Measurements from ENCODE around the gene PRR12. TPM values are rescaled to one million over a fixed set of nuclear protein-coding genes. Genes with fewer than 3 reads are reported as not detected.

Gene PRR12
- total RNA-seq, 2 experiments from 2014 or later, result 33.0 to 36.2 TPM

DNA sequence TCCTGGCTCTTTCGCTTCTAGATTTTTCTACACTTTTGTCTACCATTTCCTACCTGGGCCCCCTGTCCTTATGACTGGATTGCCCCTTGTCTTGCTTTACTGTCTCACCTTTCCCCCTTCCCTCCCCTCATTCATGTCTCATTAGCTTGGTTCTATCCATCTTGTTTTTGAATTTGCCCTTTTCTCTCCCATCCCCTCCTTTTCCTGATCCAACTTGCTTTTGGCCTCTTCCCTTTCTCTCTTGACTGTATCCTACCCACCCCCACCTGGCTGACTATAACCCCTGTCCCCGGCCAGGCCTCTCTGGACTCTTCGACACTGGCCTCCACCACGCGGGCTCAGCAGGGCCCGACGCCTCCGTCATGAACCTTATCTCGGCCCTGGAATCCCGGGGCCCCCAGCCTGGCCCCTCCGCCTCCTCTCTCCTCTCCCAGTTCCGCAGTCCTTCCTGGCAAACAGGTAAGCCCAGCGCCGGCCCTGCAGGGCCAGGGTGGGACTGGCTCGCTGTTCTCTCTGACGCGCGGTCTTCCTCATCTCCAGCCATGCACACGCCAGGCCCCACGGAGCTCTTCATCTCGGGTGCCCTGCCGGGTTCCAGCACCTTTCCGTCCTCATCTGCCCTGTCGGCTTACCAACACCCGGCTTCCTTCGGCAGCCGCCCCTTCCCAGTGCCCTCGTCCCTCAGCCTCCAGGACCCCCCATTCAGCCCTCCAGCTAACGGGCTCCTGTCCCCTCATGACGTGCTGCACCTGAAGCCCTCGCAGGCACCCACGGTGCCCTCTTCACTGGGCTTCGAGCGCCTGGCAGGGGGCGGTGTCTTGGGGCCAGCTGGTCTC, 3.4 kb downstream of the PRR12 start:
- H3K4me3 Mint-ChIP-seq, result peak overlapping the region; percentile 79
- H3K4me1 Mint-ChIP-seq, result peaks cover 31% of the 10 kb centered on the region
- H3K27ac Mint-ChIP-seq, result peak overlapping the region; percentile 81
- H3K36me3 Mint-ChIP-seq (ENCODE audit: low read depth), result peaks cover 20% of the 10 kb centered on the region
- H3K27me3 Mint-ChIP-seq, result peaks cover 3% of the 10 kb centered on the region
- ChIA-PET POLR2A (interaction anchor here (0.6 to 3.9 kb wide), 6 partner anchors 8 to 64 kb away, joined by 3 to 24 read pairs (median 4); partner anchors contain the start of genes NOSIP and PRRG2), CTCF (interaction anchor here (1.2 to 1.7 kb wide), 3 partner anchors 15 to 81 kb away, joined by 3 read pairs; partner anchors contain the start of gene RCN3)
- no peak for DNase-seq
- no peaks in the 10 kb centered on the region for H3K9me3 Mint-ChIP-seq

DNA sequence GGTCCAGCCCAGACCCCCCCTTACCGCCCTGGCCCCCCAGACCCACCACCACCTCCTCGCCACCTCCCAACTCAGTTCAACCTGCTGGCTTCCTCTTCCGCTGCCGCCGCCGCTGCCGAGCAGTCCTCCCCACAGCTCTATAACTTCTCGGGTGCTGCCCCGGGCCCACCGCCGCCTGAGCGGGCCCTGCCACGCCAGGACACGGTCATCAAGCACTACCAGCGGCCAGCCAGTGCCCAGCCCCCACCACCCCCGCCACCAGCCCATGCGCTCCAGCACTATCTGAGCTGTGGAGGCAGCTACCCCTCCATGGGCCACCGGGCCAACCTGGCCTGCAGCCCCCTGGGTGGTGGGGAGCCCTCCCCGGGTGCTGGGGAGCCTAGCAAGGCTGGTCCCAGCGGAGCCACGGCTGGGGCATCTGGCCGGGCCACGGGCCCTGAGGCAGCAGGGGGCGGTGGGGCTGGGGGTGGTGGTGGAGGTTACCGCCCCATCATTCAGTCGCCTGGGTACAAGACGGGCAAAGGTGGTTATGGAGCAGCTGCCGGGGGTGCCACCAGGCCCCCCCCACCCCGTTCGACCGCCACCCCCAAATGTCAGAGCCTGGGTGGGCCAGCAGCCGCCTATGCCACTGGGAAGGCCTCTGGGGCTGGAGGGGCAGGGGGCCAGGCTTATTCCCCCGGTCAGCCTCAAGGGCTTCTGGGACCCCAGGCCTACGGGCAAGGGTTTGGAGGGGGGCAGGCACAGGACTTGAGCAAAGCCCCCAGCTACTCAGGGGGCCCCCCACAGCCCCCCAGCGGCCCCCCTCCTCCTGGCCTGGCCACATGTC, 4.2 kb downstream of the PRR12 start:
- Mint-ChIP-seq H3K27me3 (no peaks in the 10 kb centered on the region), H3K4me1 (peaks cover 24% of the 10 kb centered on the region), H3K9me3 (no peaks in the 10 kb centered on the region), H3K27ac (no peak overlapping the region), H3K36me3 (ENCODE audit: low read depth) (peaks cover 25% of the 10 kb centered on the region), H3K4me3 (no peak overlapping the region)
- ChIA-PET CTCF (no interaction called here), POLR2A (interaction anchor here (1.2 to 3.9 kb wide), 2 partner anchors 15 to 63 kb away, joined by 3 to 24 read pairs; partner anchors contain the start of genes NOSIP and PRRG2)
- no peak for DNase-seq

DNA sequence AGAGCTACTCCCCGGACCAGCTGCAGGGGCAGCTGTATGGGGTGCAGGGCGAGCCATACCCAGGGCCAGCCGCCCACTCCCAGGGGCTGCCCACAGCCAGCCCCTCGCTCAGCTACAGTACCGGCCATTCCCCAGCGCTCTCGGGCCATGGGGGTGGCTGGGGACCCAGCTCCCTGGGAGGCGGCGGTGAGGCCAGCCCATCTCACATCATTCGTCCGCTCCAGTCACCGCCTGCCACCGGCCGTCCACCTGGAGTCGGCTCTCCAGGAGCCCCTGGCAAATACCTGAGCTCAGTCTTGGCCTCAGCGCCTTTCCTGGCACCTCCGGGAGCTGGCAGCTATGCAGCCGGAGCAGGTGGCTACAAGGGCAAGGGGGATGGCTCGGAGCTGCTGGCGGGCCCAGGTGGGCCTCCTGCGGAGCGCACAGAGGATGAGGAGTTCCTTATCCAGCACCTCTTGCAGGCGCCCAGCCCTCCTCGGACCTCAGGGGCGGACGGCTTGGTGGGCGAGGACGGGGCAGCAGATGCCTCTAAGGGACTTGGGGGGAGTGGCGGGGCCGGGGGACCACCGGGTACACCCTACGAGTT, 4.9 kb downstream of the PRR12 start:
- no peaks in the 10 kb centered on the region for H3K27me3 Mint-ChIP-seq
- no peak overlapping the region for H3K27ac Mint-ChIP-seq
- ChIA-PET POLR2A (no interaction called here), CTCF (interaction anchor here (0.6 kb wide), 1 partner anchor 13 kb away, joined by 4 read pairs; no protein-coding TSS in a partner anchor)
- peaks cover 24% of the 10 kb centered on the region for H3K4me1 Mint-ChIP-seq
- DNase-seq, result no peak
- no peak overlapping the region for H3K4me3 Mint-ChIP-seq
- H3K9me3 Mint-ChIP-seq, result no peaks in the 10 kb centered on the region
- peaks cover 29% of the 10 kb centered on the region for H3K36me3 Mint-ChIP-seq (ENCODE audit: low read depth)

DNA sequence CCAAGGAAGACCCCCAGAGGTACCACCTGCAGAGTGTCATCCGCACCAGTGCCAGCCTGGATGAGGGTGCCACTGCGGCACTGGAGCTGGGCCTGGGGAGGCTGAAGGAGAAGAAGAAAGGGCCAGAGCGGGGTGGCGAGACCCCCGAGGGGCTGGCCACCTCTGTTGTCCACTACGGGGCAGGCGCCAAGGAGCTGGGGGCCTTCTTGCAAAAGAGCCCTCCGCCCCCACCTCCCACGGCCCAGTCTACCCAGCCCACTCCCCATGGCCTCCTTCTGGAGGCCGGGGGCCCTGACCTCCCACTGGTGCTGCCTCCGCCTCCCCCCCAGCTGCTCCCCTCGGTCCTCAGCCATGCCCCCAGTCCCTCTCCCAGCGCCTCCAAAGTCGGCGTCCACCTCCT, 5.4 kb downstream of the PRR12 start:
- peaks cover 32% of the 10 kb centered on the region for H3K36me3 Mint-ChIP-seq (ENCODE audit: low read depth)
- no peak for DNase-seq
- H3K27ac Mint-ChIP-seq, result no peak overlapping the region
- CTCF ChIA-PET, result interaction anchor here (0.6 kb wide), 1 partner anchor 13 kb away, joined by 4 read pairs; no protein-coding TSS in a partner anchor
- no peak overlapping the region for H3K4me3 Mint-ChIP-seq
- no peaks in the 10 kb centered on the region for H3K9me3 Mint-ChIP-seq
- H3K4me1 Mint-ChIP-seq, result peaks cover 24% of the 10 kb centered on the region
- POLR2A ChIA-PET, result no interaction called here
- no peaks in the 10 kb centered on the region for H3K27me3 Mint-ChIP-seq

DNA sequence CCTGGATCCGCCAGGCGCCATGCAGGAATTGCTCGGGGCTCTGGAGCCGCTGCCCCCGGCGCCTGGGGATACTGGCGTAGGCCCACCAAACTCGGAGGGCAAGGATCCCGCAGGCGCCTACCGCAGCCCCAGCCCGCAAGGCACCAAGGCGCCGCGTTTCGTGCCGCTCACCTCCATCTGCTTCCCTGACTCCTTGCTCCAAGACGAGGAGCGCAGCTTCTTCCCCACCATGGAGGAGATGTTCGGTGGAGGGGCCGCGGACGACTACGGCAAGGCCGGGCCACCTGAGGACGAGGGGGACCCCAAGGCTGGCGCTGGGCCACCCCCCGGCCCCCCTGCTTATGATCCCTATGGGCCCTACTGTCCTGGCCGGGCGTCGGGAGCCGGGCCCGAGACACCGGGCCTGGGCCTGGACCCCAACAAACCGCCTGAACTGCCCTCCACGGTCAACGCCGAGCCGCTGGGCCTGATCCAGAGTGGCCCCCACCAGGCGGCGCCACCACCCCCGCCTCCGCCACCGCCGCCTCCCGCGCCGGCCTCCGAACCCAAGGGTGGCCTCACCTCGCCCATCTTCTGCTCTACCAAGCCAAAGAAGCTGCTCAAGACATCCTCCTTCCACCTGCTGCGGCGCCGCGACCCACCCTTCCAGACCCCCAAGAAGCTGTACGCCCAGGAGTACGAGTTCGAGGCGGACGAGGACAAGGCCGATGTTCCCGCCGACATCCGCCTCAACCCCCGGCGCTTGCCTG, 6.1 kb downstream of the PRR12 start:
- Mint-ChIP-seq H3K27me3 (no peaks in the 10 kb centered on the region), H3K4me1 (peaks cover 24% of the 10 kb centered on the region), H3K36me3 (ENCODE audit: low read depth) (peaks cover 37% of the 10 kb centered on the region), H3K4me3 (no peak overlapping the region), H3K9me3 (no peaks in the 10 kb centered on the region), H3K27ac (no peak overlapping the region)
- no peak for DNase-seq
- ChIA-PET POLR2A (no interaction called here), CTCF (no interaction called here)

DNA sequence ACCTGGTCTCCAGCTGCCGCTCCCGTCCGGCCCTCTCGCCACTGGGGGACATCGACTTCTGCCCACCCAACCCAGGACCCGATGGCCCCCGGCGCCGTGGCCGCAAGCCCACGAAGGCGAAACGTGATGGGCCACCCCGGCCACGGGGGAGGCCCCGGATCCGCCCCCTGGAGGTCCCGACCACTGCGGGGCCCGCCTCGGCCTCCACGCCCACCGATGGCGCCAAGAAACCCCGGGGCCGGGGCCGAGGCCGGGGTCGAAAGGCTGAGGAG, 6.7 kb downstream of the PRR12 start:
- ChIA-PET POLR2A (no interaction called here), CTCF (no interaction called here)
- Mint-ChIP-seq H3K27me3 (no peaks in the 10 kb centered on the region), H3K27ac (no peak overlapping the region), H3K36me3 (ENCODE audit: low read depth) (peaks cover 41% of the 10 kb centered on the region), H3K4me1 (peaks cover 19% of the 10 kb centered on the region), H3K9me3 (no peaks in the 10 kb centered on the region), H3K4me3 (no peak overlapping the region)
- no peak for DNase-seq

DNA sequence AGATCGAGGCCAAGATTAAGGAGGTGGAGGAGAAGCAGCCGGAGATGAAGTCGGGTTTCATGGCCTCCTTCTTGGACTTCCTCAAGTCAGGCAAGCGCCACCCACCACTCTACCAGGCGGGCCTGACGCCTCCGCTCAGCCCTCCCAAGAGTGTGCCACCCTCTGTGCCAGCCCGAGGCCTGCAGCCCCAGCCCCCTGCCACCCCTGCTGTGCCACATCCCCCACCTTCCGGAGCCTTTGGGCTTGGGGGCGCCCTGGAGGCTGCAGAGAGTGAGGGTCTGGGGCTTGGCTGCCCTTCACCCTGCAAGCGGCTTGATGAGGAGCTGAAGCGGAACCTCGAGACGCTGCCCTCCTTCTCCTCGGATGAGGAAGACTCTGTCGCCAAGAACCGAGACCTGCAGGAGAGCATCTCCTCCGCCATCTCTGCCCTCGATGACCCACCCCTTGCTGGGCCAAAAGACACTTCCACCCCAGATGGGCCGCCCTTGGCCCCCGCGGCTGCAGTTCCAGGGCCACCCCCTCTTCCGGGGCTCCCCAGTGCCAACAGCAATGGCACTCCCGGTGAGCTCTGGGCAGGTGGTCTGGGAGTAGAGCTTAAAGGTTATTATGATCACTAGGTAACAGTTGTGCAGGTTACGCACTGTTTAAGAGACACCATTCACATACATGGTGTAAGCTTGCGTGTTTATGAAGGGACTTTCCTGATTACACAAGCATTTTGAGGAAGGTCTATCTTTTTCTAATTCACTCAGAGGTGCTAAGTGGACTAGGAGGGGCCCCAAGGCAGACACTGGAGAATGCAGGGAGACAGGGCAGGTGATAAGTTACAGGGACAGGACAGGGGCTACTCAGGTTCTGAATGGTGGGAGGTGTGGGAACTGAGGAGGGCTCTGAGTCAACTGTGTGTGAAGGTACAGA, 8.7 kb downstream of the PRR12 start:
- no peak for DNase-seq
- Mint-ChIP-seq H3K4me3 (no peak overlapping the region), H3K4me1 (peaks cover under 1% of the 10 kb centered on the region), H3K36me3 (ENCODE audit: low read depth) (peaks cover 32% of the 10 kb centered on the region), H3K9me3 (no peaks in the 10 kb centered on the region), H3K27me3 (no peaks in the 10 kb centered on the region), H3K27ac (no peak overlapping the region)
- CTCF ChIA-PET, result interaction anchor here (0.6 kb wide), 1 partner anchor 13 kb away, joined by 4 read pairs; no protein-coding TSS in a partner anchor
- POLR2A ChIA-PET, result interaction anchor here (0.6 kb wide), 1 partner anchor 35 kb away, joined by 3 read pairs; no protein-coding TSS in a partner anchor

DNA sequence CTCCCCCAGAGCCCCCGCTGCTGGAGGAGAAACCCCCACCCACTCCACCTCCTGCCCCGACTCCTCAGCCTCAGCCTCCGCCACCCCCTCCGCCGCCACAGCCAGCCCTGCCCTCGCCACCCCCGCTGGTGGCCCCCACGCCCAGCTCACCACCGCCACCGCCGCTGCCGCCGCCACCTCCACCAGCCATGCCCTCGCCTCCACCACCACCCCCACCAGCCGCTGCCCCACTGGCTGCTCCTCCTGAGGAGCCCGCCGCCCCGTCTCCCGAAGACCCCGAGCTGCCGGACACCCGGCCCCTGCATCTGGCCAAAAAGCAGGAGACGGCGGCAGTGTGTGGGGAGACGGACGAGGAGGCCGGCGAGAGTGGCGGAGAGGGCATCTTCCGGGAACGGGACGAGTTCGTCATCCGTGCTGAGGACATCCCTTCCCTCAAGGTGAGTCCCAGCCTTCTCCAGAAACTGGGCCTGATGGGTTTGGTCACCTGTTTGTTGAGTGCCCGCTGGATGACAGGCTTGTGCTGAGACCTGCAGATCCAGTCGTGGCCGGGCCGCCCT, 10.6 kb downstream of the PRR12 start:
- no peaks in the 10 kb centered on the region for H3K4me1 Mint-ChIP-seq
- ChIA-PET CTCF (no interaction called here), POLR2A (interaction anchor here (1.0 to 1.7 kb wide), 2 partner anchors 8 to 13 kb away, joined by 3 to 4 read pairs; no protein-coding TSS in a partner anchor)
- H3K9me3 Mint-ChIP-seq, result no peaks in the 10 kb centered on the region
- no peak overlapping the region for H3K27ac Mint-ChIP-seq
- H3K36me3 Mint-ChIP-seq (ENCODE audit: low read depth), result peaks cover 34% of the 10 kb centered on the region
- no peaks in the 10 kb centered on the region for H3K27me3 Mint-ChIP-seq
- no peak overlapping the region for H3K4me3 Mint-ChIP-seq
- no peak for DNase-seq

DNA sequence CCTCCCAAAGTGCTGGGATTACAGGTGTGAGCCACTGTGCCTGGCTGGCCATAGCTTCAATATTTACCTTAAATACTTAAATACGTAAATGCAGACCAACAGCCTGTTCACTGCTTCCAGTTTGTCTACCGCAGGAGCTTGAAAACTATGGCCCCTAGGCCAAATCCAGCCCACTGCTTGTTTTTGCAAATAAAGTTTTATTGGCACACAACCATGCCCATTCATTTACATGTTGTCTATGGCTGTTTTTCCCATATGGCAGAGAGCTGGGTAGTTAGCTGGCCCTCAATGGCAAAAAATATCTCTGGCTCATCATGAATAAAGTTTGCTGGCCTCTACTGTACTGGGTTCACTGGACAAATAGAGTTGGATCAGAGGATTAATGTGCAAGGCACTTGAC, 11.8 kb downstream of the PRR12 start:
- Mint-ChIP-seq H3K4me3 (no peak overlapping the region), H3K27me3 (no peaks in the 10 kb centered on the region), H3K9me3 (no peaks in the 10 kb centered on the region), H3K27ac (no peak overlapping the region), H3K4me1 (no peaks in the 10 kb centered on the region), H3K36me3 (ENCODE audit: low read depth) (peaks cover 34% of the 10 kb centered on the region)
- DNase-seq, result no peak
- ChIA-PET POLR2A (interaction anchor here (1.7 kb wide), 1 partner anchor 9 kb away, joined by 4 read pairs; no protein-coding TSS in a partner anchor), CTCF (no interaction called here)

DNA sequence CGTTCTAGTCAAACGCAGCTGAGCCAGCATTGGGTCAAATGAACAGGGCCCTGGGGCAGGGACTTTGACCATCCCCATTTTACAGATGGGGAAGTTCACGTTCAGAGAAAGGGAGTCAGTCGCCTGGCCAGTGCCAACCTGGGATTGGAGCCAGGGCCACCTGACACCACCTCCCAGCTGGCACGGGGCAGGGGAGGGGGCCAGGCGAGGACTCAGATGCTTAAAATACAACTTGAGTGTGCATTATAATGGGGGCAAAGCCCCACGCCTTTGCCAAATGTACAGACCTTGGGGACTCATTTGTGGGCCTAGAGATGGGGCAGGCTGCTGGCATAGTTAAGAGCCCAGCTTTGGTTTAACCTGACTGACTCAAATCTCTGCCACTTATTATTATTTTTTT, 14.6 kb downstream of the PRR12 start:
- H3K27ac Mint-ChIP-seq, result no peak overlapping the region
- H3K9me3 Mint-ChIP-seq, result no peaks in the 10 kb centered on the region
- H3K4me3 Mint-ChIP-seq, result no peak overlapping the region
- no peaks in the 10 kb centered on the region for H3K4me1 Mint-ChIP-seq
- POLR2A ChIA-PET, result interaction anchor here (2.0 kb wide), 1 partner anchor 26 kb away, joined by 4 read pairs; the partner anchor contains the start of gene NOSIP
- H3K27me3 Mint-ChIP-seq, result no peaks in the 10 kb centered on the region
- no peak for DNase-seq
- H3K36me3 Mint-ChIP-seq (ENCODE audit: low read depth), result peaks cover 37% of the 10 kb centered on the region
- CTCF ChIA-PET, result no interaction called here

DNA sequence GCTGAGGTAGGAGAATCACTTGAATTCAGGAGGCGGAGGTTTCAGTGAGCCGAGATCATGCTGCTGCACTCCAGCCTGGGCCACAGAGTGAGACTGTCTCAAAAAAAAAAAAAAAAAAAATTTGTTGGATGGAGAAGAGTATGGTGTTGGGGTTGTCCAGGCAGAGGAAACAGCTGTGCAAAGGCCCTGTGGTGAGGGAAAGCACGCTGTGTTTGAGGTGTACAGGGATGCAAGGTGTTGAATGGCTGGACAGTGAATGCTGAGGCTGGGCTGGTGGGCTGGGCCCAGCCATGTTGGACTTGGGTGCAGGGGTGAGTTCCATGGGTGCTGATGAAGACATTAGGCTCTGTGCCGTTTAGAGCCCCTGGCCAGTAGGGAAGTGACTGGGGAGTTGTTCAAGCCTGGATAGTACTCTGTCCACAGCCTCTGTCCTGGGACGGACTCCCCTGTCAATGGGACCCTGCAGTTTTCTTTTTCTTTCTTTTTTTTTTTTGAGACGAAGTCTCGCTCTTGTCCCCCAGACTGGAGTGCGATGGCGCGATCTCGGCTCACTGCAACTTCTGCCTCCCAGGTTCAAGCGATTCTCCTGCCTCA, 18.6 kb downstream of the PRR12 start:
- no peaks in the 10 kb centered on the region for H3K9me3 Mint-ChIP-seq
- DNase-seq, result no peak
- peaks cover 17% of the 10 kb centered on the region for H3K4me1 Mint-ChIP-seq
- CTCF ChIA-PET, result interaction anchor here (1.1 kb wide), 2 partner anchors 13 to 16 kb away, joined by 3 to 4 read pairs; no protein-coding TSS in a partner anchor
- H3K27ac Mint-ChIP-seq, result no peak overlapping the region
- H3K4me3 Mint-ChIP-seq, result no peak overlapping the region
- POLR2A ChIA-PET, result interaction anchor here (1.2 kb wide), 1 partner anchor 16 kb away, joined by 4 read pairs; no protein-coding TSS in a partner anchor
- H3K36me3 Mint-ChIP-seq (ENCODE audit: low read depth), result peaks cover 32% of the 10 kb centered on the region
- no peaks in the 10 kb centered on the region for H3K27me3 Mint-ChIP-seq

Measured in activated CD4-positive, alpha-beta memory T cell treated with anti-CD3 and anti-CD28 coated beads, Interleukin-2, amount 10 ng/mL, durations not matched to agents 7 days and 5 days (primary cell).